Spleen (tissue), 11 donors: Measurements from ENCODE around the gene MCM9. TPM values are rescaled to one million over a fixed set of nuclear protein-coding genes. Genes with fewer than 3 reads are reported as not detected.

Source experiments
- DNase-seq: peaks from one replicate; pipeline ENCODE4 v3.0.0-alpha.2; 2020
- H3K27ac ChIP-seq, 8 donors: fragments of 200-600 bp; sonication (generic) in 7 of 8; 1 replicate in 4 of 8; 2 replicates in 4 of 8; pipeline versions ENCODE4 v1.5.0 to v1.8.0; 2016 to 2021; ENCODE audit warnings: inconsistent platforms in 4 of 8, mild to moderate bottlenecking in 4 of 8, moderate library complexity in 1 of 8
- H3K27me3 ChIP-seq, 7 donors: fragments of 200-600 bp; sonication (generic) in 6 of 7; replicated peaks in 1 of 7; 1 replicate in 4 of 7; 2 replicates in 3 of 7; pipeline versions ENCODE4 v1.5.0 to v1.8.0; 2016 to 2021; ENCODE audit warnings: inconsistent platforms in 3 of 7, mild to moderate bottlenecking in 1 of 7
- H3K36me3 ChIP-seq, 6 donors: fragments of 200-600 bp; sonication (generic) in 5 of 6; 1 replicate in 4 of 6; 2 replicates in 2 of 6; pipeline versions ENCODE4 v1.5.0 to v1.8.0; 2016 to 2021; ENCODE audit warnings: inconsistent platforms in 2 of 6
- H3K4me1 ChIP-seq, 6 donors: fragments of 200-600 bp; sonication (generic) in 5 of 6; 1 replicate in 3 of 6; 2 replicates in 3 of 6; pipeline versions ENCODE4 v1.5.0 to v1.8.0; 2016 to 2021; ENCODE audit warnings: inconsistent platforms in 3 of 6
- H3K4me3 ChIP-seq, 8 donors: fragments of 200-600 bp; sonication (generic) in 7 of 8; 1 replicate in 4 of 8; 2 replicates in 4 of 8; pipeline versions ENCODE4 v1.5.0 to v1.8.0; 2016 to 2021; ENCODE audit warnings: inconsistent platforms in 4 of 8, mild to moderate bottlenecking in 4 of 8, moderate library complexity in 2 of 8
- H3K9me3 ChIP-seq, 8 donors: fragments of 200-600 bp; sonication (generic) in 7 of 8; 1 replicate in 4 of 8; 2 replicates in 4 of 8; pipeline versions ENCODE4 v1.5.0 to v1.8.0; 2016 to 2021; ENCODE audit warnings: inconsistent platforms in 4 of 8
- CTCF ChIP-seq, 11 experiments: fragments of 200-600 bp in 7 of 11; fragments of 450-650 bp in 4 of 11; sonication (generic) in 4 of 11; IDR thresholded peaks in 8 of 11; conservative IDR thresholded peaks in 3 of 11; 1 replicate in 7 of 11; 2 replicates in 4 of 11; pipeline versions ENCODE4 v1.4.0 to v1.8.0; 2016 to 2021; ENCODE audit warnings: antibody characterized with exemption in 11 of 11, inconsistent platforms in 4 of 11, mild to moderate bottlenecking in 1 of 11
- POLR2A ChIP-seq, 3 donors: fragments of 450-650 bp; IDR thresholded peaks; one replicate each; pipeline ENCODE4 v1.5.1; 2017; ENCODE audit warnings: antibody characterized with exemption in 3 of 3, mild to moderate bottlenecking in 1 of 3
- POLR2AphosphoS5 ChIP-seq, 3 donors: sonication (generic); formaldehyde crosslinking; IDR thresholded peaks; one replicate each; pipeline ENCODE4 v1.5.1; 2017; ENCODE audit warnings: antibody characterized with exemption in 3 of 3
- WGBS, 5 donors: extraction: QIAGEN DNeasy Blood & Tissue Kit in 3 of 5; methylation state at CpG; one replicate each; pipeline versions ENCODE4 v1.1.5 to v1.1.7; 2013 to 2018; 5-methylcytosine and 5-hydroxymethylcytosine counted together
- intact Hi-C: fragments of 100-400 bp; cut with DNase I; formaldehyde crosslinking; loops from one replicate; pipeline ENCODE4 v1.15.0; 2023; ENCODE audit warnings: low total_unique reads
- polyA plus RNA-seq, 3 donors: library from polyadenylated mRNA; stranded (reverse); fragments of 200-250 nt; gene quantifications; one replicate each; pipeline ENCODE4 v1.2.1, GENCODE V29; 2013
- total RNA-seq, 7 donors: library from RNA; depleted of rRNA in 3 of 7; stranded (reverse); fragments of >200 nt in 3 of 7; fragmentation: NEBNext Ultra II Directional in 4 of 7; extraction: Animal tissue kit (Norgen Biotek cat#: 25700) in 4 of 7; gene quantifications; one replicate each; pipeline versions ENCODE4 v1.1.0 to v1.2.1, GENCODE V29; 2016 to 2021
- donor health status: healthy with polysubstance abuse.
- donor health status: DM: no; HTN: no; CAD: no; lungs with moderate emphysema.
- donor health status: DM: no; HTN: no; CAD: no.
- donor health status: Bipolar disorder and iron deficiency.
- donor health status: healthy.
- donor health status: DM: no; HTN: no; CAD: no.
- donor health status: DM: yes; HTN: yes; CAD: no.

Gene MCM9
- total and polyA plus RNA-seq, 10 donors, result 3.7 to 33.6 (median 21.5) TPM

- H3K27ac ChIP-seq, result no peak overlapping the region
- H3K27me3 ChIP-seq, result no peaks in the 10 kb centered on the region
- H3K36me3 ChIP-seq, result peaks cover 0 to 19% (median 1%) of the 10 kb centered on the region in 6 donors
- no peak overlapping the region for H3K4me3 ChIP-seq
- WGBS, 5 donors, result 92 to 100% (median 98%) methylated on average over 1 of the region's 1 CpG
- peaks cover 0 to 18% (median 12%) of the 10 kb centered on the region in 8 donors for H3K9me3 ChIP-seq
- intact Hi-C loops, result no loop called here
- DNase-seq, result no peak
- TF ChIP-seq CTCF (IDR thresholded peaks at IDR 0.05 in 8 of 11, conservative IDR thresholded peaks at IDR 0.05 in 3 of 11) (no peak), POLR2A (IDR thresholded peaks at IDR 0.05) (no peak), POLR2AphosphoS5 (IDR thresholded peaks at IDR 0.05) (no peak)
- peaks cover 0 to 34% (median 14%) of the 10 kb centered on the region in 6 donors for H3K4me1 ChIP-seq
Observed at GRCh38 chr6:118860363-118860762, 74.6 kb downstream of the MCM9 start.

- intact Hi-C loops, result no loop called here
- no peak overlapping the region for H3K4me3 ChIP-seq
- WGBS, 5 donors, result 43 to 54% (median 45%) methylated on average over 3 of the region's 3 CpGs
- no peak for DNase-seq
- no peaks in the 10 kb centered on the region for H3K27me3 ChIP-seq
- TF ChIP-seq CTCF (IDR thresholded peaks at IDR 0.05 in 8 of 11, conservative IDR thresholded peaks at IDR 0.05 in 3 of 11), result no peak
- no peak for TF ChIP-seq POLR2AphosphoS5 (IDR thresholded peaks at IDR 0.05)
- peaks cover 0 to 18% (median 12%) of the 10 kb centered on the region in 8 donors for H3K9me3 ChIP-seq
- H3K36me3 ChIP-seq, result peaks cover 0 to 19% (median 1%) of the 10 kb centered on the region in 6 donors
- H3K4me1 ChIP-seq, result peaks cover 0 to 27% (median 7%) of the 10 kb centered on the region in 6 donors
- H3K27ac ChIP-seq, result no peak overlapping the region
Observed at GRCh38 chr6:118859517-118860064, 75.4 kb downstream of the MCM9 start.

GRCh38 chr6:118856301-118856700, 78.7 kb downstream of the MCM9 start:
- intact Hi-C loops, result no loop called here
- H3K27me3 ChIP-seq, result no peaks in the 10 kb centered on the region

More at GRCh38 chr6:118856301-118856700, 78.7 kb downstream of the MCM9 start:
- H3K27ac ChIP-seq, result no peak overlapping the region
- 93 to 99% (median 96%) methylated on average over 4 of the region's 4 CpGs for WGBS, 5 donors
- TF ChIP-seq POLR2AphosphoS5 (IDR thresholded peaks at IDR 0.05), result no peak
- TF ChIP-seq POLR2A (IDR thresholded peaks at IDR 0.05), result no peak
- TF ChIP-seq CTCF (IDR thresholded peaks at IDR 0.05 in 8 of 11, conservative IDR thresholded peaks at IDR 0.05 in 3 of 11), result no peak
- peaks cover 0 to 18% (median 11%) of the 10 kb centered on the region in 8 donors for H3K9me3 ChIP-seq
- peaks cover 0 to 21% (median 1%) of the 10 kb centered on the region in 6 donors for H3K36me3 ChIP-seq
- DNase-seq, result no peak
- peaks cover 0 to 13% (median 2%) of the 10 kb centered on the region in 6 donors for H3K4me1 ChIP-seq
- no peak overlapping the region for H3K4me3 ChIP-seq
